Thyroid gland (tissue), 4 donors: ENCODE results near the gene IRS1. TPM values are rescaled to one million over a fixed set of nuclear protein-coding genes. Genes with fewer than 3 reads are reported as not detected.
"Not testable (repeated sequence)": the region's sequence is repeated elsewhere in the genome, so short reads cannot be mapped to it uniquely, and the experiment has no call there.

Source experiments
- DNase-seq, 2 donors: peaks; one replicate each; pipeline ENCODE4 v3.0.0-alpha.2; 2019
- H3K27ac ChIP-seq, 3 donors: fragments of 200-600 bp; sonication (generic); 1 replicate in 2 of 3; 2 replicates in 1 of 3; pipeline ENCODE4 v1.5.1; 2016 to 2019; ENCODE audit warnings: mild to moderate bottlenecking in 1 of 3, moderate library complexity in 1 of 3
- H3K27me3 ChIP-seq: fragments of 200-600 bp; sonication (generic); one replicate; pipeline ENCODE4 v1.5.1; 2019
- H3K36me3 ChIP-seq, 2 donors: fragments of 200-600 bp; sonication (generic); one replicate each; pipeline ENCODE4 v1.5.1; 2016 to 2019
- H3K4me1 ChIP-seq, 2 donors: fragments of 200-600 bp; sonication (generic); one replicate each; pipeline ENCODE4 v1.5.1; 2017 to 2019
- H3K4me3 ChIP-seq, 3 donors: fragments of 200-600 bp; sonication (generic); replicated peaks in 1 of 3; 1 replicate in 2 of 3; 2 replicates in 1 of 3; pipeline ENCODE4 v1.5.1; 2016; ENCODE audit warnings: mild to moderate bottlenecking in 1 of 3
- H3K9me3 ChIP-seq: fragments of 200-600 bp; sonication (generic); one replicate; pipeline ENCODE4 v1.5.1; 2017
- POLR2A ChIP-seq, 2 donors: fragments of 450-650 bp; IDR thresholded peaks; one replicate each; pipeline ENCODE4 v1.6.1; 2017; ENCODE audit warnings: antibody characterized with exemption in 2 of 2, mild to moderate bottlenecking in 2 of 2, moderate library complexity in 1 of 2
- WGBS, 2 donors: methylation state at CpG; one replicate each; pipeline ENCODE4 v1.1.5; 2017; 5-methylcytosine and 5-hydroxymethylcytosine counted together
- intact Hi-C: fragments of 100-400 bp; cut with DNase I; formaldehyde crosslinking; loops from one replicate; pipeline ENCODE4 v1.15.1; 2023
- total RNA-seq, 4 donors: library from RNA; depleted of rRNA; stranded (reverse); fragments of >200 nt; gene quantifications; one replicate each; pipeline ENCODE4 v1.2.3, GENCODE V29; 2016
- TF ChIP-seq, protein P1 (sequence below), 6 experiments: fragments of 200-600 bp in 3 of 6; fragments of 450-650 bp in 3 of 6; sonication (generic) in 3 of 6; IDR thresholded peaks; one replicate each; pipeline ENCODE4 v1.5.1; 2016 to 2019; ENCODE audit warnings: antibody characterized with exemption in 6 of 6, mild to moderate bottlenecking in 2 of 6, inconsistent platforms in 1 of 6, moderate library complexity in 1 of 6

IRS1 gene
- total RNA-seq, 4 donors from 2014 or later, result 61.9 to 166 (median 98.7) TPM

DNA sequence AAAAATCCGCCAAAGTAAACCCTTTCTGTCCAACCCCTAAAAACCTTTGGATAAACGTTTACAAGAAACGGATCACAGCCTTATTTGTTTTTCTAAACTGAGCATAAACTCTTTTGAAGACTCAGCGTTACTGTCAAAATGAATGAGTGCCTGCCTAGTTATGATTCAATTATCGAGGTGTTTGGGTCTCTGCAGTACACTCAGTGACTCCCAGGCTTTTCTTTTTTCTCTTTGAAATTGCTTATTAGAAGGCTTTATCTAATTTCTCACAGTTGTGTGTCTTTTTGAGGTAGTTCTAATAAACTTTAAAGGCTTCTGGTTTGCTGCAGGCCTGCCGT, 36.9 kb upstream of the IRS1 start:
- Histone ChIP-seq H3K36me3 (no peaks in the 10 kb centered on the region), H3K9me3 (no peaks in the 10 kb centered on the region), H3K4me1 (peaks cover 17 to 22% of the 10 kb centered on the region in 2 donors), H3K4me3 (peak overlapping the region; percentile 62 to 78 (median 77)), H3K27ac (peak overlapping the region; percentile 92 to 98 (median 98)), H3K27me3 (no peaks in the 10 kb centered on the region)
- intact Hi-C loops, result no loop called here
- no peak for TF ChIP-seq POLR2A (IDR thresholded peaks at IDR 0.05)
- TF ChIP-seq, protein P1, sequence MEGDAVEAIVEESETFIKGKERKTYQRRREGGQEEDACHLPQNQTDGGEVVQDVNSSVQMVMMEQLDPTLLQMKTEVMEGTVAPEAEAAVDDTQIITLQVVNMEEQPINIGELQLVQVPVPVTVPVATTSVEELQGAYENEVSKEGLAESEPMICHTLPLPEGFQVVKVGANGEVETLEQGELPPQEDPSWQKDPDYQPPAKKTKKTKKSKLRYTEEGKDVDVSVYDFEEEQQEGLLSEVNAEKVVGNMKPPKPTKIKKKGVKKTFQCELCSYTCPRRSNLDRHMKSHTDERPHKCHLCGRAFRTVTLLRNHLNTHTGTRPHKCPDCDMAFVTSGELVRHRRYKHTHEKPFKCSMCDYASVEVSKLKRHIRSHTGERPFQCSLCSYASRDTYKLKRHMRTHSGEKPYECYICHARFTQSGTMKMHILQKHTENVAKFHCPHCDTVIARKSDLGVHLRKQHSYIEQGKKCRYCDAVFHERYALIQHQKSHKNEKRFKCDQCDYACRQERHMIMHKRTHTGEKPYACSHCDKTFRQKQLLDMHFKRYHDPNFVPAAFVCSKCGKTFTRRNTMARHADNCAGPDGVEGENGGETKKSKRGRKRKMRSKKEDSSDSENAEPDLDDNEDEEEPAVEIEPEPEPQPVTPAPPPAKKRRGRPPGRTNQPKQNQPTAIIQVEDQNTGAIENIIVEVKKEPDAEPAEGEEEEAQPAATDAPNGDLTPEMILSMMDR (IDR thresholded peaks at IDR 0.05), result no peak
- WGBS, 2 donors, result 3 to 4% methylated on average over 6 of the region's 6 CpGs
- DNase-seq, result no peak

DNA sequence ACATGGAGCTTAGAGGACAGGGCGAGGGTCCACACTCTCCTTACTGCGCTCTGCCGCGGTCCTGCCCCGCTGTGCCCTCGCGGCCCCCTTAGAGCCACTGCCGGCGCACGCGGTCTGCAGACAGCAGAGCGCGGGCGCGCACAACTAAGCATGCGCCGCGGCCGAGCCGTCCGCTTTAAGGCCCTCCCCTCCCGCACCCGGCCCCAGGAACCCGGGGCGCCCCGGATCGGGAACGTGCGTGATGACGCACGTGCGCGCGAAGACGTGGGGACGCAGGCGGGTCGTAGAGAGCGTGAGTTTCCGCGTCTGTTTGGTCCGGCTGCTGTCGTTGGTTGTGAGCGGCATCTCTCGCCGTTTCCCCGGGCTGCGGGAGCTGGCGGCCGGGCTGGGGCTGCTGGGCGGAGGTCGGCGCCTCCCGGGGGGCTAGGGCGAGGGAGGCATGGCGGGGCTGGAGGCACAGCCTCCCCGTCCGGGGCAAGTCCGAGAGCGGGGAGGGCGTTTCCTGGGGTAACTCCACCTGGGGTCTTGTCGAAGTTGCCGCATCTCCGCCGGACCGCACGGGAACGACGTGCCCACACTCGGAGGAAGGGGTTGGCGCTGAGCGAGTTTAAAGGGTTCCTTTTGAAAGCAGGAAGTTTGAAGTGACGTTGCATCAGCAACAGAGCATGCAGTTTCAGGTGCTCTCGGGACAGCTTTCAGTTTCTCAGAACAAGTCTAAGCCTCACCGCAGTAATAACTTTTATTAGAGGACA, 36.4 kb upstream of the IRS1 start, which contains the start of gene RHBDD1:
Gene RHBDD1, plus strand, starts transcription at position 259 of the 752 bp plus-strand sequence. CDS start 28,640 bp downstream, outside the sequence.
- Histone ChIP-seq H3K27me3 (no peaks in the 10 kb centered on the region), H3K27ac (peak within 1 kb of the TSS; percentile 92 to 98 (median 98)), H3K36me3 (no peaks in the 10 kb centered on the region), H3K9me3 (no peaks in the 10 kb centered on the region), H3K4me1 (peaks cover 17 to 22% of the 10 kb centered on the region in 2 donors), H3K4me3 (peak within 1 kb of the TSS; percentile 62 to 78 (median 77))
- WGBS, 2 donors, result 0% methylated on average over 20 to 22 of the region's 75 CpGs
- TF ChIP-seq, protein P1 (IDR thresholded peaks at IDR 0.05), result no peak
- peak in 1 of 2 donors; percentile 94 for TF ChIP-seq POLR2A (IDR thresholded peaks at IDR 0.05)
- intact Hi-C loops, result no loop called here
- peak; percentile 94 to 96 for DNase-seq

DNA sequence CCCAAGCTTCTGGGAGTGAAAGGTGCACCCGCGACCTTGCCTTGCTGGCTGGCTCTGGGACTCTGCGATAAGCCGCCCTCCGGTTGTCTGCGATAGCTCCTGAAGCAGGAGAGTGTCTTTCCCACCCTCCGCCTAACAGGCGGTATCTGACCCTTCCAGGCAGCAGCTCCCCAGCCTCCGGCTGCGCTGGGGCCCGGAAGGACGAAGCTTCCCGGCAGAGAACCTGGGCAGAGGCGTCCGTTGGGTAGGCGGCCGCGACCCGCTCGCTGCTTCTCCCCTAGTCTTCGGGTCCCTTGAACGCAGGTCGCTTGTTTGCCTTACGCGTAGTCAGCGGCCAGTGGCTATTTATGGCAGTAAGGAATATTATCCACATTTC, 35.8 kb upstream of the IRS1 start:
- peak overlapping the region; percentile 92 to 98 (median 98) for H3K27ac ChIP-seq
- peak overlapping the region; percentile 62 to 78 (median 77) for H3K4me3 ChIP-seq
- H3K9me3 ChIP-seq, result no peaks in the 10 kb centered on the region
- no peaks in the 10 kb centered on the region for H3K36me3 ChIP-seq
- WGBS, 2 donors, result 2 to 17% methylated on average over 2 to 24 of the region's 26 CpGs
- intact Hi-C loops, result no loop called here
- peaks cover 17 to 22% of the 10 kb centered on the region in 2 donors for H3K4me1 ChIP-seq
- TF ChIP-seq, protein P1 (IDR thresholded peaks at IDR 0.05), result no peak
- no peak for TF ChIP-seq POLR2A (IDR thresholded peaks at IDR 0.05)
- DNase-seq, result no peak
- H3K27me3 ChIP-seq, result no peaks in the 10 kb centered on the region

DNA sequence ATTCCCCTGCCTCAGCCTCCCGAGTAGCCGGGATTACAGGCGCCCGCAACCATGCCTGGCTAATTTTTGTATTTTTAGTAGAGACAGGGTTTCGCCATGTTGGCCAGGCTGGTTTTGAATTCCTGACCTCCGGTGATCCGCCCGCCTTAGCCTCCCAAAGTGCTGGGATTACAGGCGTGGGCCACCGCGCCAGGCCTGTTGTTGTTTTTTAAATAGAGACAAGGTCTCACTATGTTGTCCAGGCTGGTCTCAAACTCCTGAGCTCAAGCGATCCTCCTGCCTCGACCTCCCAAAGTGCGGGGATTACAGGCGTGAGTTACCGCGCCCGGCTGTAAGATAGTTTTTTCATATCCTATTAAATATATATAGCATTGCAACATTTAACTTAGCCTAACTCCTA, 35.3 kb upstream of the IRS1 start:
- Histone ChIP-seq H3K4me1 (peaks cover 17 to 22% of the 10 kb centered on the region in 2 donors), H3K4me3 (peak overlapping the region in 1 of 3 donors; percentile 77)
- DNase-seq, H3K27me3 ChIP-seq, H3K9me3 ChIP-seq, H3K36me3 ChIP-seq, H3K27ac ChIP-seq, intact Hi-C loops: not testable (repeated sequence)
- WGBS, 2 donors, result 91 to 97% methylated on average over 18 of the region's 18 CpGs

DNA sequence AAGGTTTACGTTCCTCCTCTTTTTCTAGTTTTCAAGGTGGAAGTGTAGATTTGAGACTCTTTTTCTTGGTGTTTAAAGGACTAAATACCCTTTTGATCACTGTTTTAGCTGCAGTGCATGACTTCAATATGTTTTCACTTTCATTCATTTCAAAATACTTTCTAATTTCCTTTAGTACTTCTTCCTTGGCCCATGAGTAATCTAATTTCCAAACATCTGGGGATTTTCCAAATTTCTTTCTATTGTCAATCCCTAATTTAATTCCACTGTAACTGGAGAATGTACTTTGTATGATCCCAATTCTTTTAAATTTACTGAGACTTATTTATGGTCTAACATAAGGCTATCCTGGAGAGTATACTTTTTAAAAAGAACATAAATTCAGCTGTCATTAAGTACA, 32.4 kb upstream of the IRS1 start:
- H3K27ac ChIP-seq, result no peak overlapping the region
- no peak for DNase-seq
- intact Hi-C loops, result no loop called here
- no peaks in the 10 kb centered on the region for H3K9me3 ChIP-seq
- TF ChIP-seq POLR2A (IDR thresholded peaks at IDR 0.05), result no peak
- TF ChIP-seq, protein P1 (IDR thresholded peaks at IDR 0.05), result no peak
- peaks cover 13 to 16% of the 10 kb centered on the region in 2 donors for H3K4me1 ChIP-seq
- no peaks in the 10 kb centered on the region for H3K27me3 ChIP-seq
- no peaks in the 10 kb centered on the region for H3K36me3 ChIP-seq
- H3K4me3 ChIP-seq, result no peak overlapping the region
- 95 to 100% methylated on average over 1 of the region's 1 CpG for WGBS, 2 donors
